Astrocyte of the cerebellum (primary cell): Measurements from ENCODE around the gene SSR1.

Experiments
- DNase-seq: peaks from one replicate; pipeline ENCODE4 v3.0.0-alpha.2; 2011; ENCODE audit warnings: low read depth
- H3K4me3 ChIP-seq: 2 replicates; pipeline ENCODE4 v1.5.1; 2011; ENCODE audit warnings: mild to moderate bottlenecking, low read depth, low read length, moderate library complexity
- CTCF ChIP-seq: IDR thresholded peaks from 2 replicates; pipeline ENCODE4 v1.5.1; 2012; ENCODE audit warnings: low read length, low read depth, moderate library complexity, mild to moderate bottlenecking; ENCODE audit errors: missing control alignments
- in situ Hi-C: cut with HindIII; loops from 2 replicates; pipeline ENCODE4 v1.10.0; 2017; ENCODE audit warnings: low sequenced_read_pairs

SSR1 gene

GRCh38 chr6:7262746-7263518, 50.1 kb downstream of the SSR1 start:
- in situ Hi-C loops: no loop called here
- DNase-seq: no peak
- no peak for TF ChIP-seq CTCF
- no peak overlapping the region for H3K4me3 ChIP-seq

DNA sequence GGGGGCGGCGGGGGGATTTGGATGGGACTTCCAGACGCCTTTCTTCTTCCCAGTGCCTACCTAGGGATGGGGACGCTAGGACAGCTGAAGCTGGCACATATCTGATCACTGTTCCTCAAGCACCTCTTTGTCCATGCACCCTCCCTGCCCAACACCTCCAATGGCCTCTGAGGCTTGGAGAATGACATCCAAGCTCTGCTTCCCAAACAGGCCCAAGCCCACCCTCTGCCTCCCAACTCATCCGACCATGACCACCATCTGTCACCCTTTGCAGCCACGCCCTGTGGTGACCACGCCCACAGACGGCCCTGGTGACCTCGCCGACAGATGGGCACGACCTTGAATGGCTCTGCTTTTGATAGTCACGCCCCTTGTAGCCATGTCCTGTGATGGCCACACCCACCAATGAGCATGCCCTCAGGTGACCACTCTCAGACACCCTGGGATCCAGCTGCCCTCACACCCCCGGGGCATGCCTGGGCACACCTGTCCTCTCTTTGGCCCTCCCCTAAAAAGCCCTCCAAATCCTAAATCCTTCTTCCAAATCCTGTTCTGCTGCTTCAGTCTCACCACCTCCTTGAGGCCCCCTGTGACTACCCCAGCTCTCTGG, 51.0 kb downstream of the SSR1 start:
- H3K4me3 ChIP-seq: peak overlapping the region; percentile 72
- in situ Hi-C loops: no loop called here
- DNase-seq: no peak
- TF ChIP-seq CTCF: no peak

DNA sequence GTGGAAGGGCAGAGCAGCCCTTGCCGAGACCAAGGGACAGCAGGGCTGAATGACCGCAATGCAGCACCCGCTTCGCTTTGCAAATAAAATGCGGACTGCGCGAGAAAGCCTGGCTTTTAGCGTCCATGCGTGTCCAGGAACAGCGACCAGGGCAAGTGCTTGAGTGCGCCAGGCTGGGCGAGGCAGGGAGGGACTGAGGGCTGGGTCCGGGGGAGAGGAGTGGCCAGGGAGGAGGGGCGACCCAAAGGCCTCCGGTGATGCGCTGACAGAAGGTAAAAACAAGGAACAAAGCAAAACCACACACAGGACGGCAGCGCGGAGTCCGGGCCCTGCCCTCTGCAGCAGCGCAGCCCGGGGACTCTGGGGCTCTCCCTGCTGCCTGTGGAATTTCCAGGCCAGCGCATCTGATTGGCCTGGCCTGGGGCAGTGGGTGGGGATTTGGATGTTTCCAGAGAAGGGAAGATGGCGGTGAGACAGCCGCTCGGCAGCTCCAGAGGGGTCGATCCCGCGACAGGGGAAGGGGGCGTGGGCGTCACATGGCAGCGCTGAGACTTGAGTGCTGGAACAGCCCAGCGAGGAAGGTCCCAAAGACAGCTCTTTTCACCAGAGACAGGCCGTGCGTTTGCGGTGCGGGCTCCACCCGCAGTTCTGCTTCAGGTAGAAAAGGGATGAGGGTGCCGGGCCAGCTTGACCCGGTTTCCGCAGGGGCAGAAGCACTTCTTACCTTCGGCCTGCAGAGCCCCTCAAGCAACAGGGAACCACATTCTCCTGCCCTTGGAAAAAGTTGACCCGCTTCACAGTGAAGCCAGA, 51.8 kb downstream of the SSR1 start:
- no peak for TF ChIP-seq CTCF
- peak; percentile 49 for DNase-seq
- in situ Hi-C loops: no loop called here
- peak overlapping the region; percentile 72 for H3K4me3 ChIP-seq

- H3K4me3 ChIP-seq: peak overlapping the region; percentile 72
- no peak for TF ChIP-seq CTCF
- in situ Hi-C loops: no loop called here
- DNase-seq: no peak
These were observed 52.5 kb downstream of the SSR1 start for GRCh38 chr6:7260291-7261031.

DNA sequence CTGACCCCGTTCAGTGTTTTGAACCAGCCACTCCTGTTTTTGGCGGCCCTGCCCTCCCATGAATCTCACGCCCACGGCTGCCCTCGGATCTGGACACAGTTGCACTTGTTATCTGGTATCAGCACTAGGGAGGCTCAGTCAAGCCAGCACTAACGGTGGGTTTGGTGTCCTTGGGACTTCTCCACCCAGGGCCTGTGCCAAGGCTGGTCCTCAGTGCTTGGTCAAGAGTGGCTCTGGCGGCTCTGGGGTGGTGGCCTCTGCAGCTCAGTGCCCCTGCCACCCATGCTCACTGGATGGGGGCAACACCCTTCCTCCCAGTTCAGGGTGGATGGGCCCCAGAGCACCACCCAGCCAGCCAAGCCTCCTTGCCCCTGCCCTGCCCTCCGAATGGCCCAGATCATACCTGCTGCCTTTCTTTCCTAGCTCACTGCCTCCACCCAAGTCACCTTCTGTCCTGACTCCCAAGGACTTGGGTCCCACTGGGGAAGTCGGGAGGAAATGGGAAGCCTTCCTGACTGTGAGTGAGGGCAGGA, 54.7 kb downstream of the SSR1 start:
- in situ Hi-C loops: no loop called here
- no peak overlapping the region for H3K4me3 ChIP-seq
- no peak for TF ChIP-seq CTCF
- no peak for DNase-seq

DNA sequence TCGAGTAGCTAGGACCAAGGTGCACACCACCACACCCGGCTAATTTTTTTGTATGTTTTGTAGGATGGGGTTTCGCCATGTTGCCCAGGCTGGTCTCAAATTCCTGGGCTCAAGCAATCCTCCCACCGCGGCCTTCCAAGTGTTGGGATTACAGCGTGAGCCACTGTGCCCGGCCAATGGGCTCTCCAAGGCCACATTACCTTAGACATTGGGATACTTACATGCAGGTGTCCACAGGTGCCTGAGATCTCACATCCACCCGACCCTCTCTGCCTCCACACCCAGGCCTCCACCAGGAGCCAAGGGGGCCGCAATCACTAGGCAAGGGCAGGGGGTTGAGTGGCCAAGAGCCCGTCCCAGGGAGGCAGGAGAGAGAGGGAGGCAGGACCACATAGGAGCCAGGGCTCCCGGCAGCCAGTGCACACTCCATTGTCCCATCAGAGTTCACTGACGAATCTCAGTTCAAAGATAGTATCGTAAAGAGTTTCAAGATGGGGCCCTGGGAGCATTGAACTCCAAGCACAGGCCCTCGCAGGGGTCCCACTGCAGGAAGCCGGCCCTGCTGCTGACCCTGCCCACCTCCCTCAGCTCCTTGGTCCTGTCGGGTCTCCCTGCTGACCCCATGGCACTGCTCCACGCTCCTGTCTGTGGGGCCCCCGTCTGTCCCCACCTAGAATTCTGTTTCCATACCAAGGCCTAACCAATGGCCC, 55.3 kb downstream of the SSR1 start:
- H3K4me3 ChIP-seq: no peak overlapping the region
- in situ Hi-C loops: no loop called here
- DNase-seq: no peak
- TF ChIP-seq CTCF: no peak
